Activated CD8-positive, alpha-beta memory T cell treated with anti-CD3 and anti-CD28 coated beads, Interleukin-2, amount 10 ng/mL, durations not matched to agents 7 days and 5 days (primary cell): Measurements from ENCODE around the gene RASL10A. TPM values are rescaled to one million over a fixed set of nuclear protein-coding genes. Genes with fewer than 3 reads are reported as not detected.

Experiments used
- ATAC-seq: fragments of 150-1000 bp; cut with Tn5 transposase; one replicate; pipeline ENCODE4 v1.10.0; 2021; ENCODE audit warnings: moderate library complexity
- CTCF ChIA-PET: fragments of 350-600 bp; sonication (Branson Sonifier 250); formaldehyde crosslinking; loops from one replicate; lab custom pipeline; 2021; ENCODE audit warnings: antibody characterized with exemption; lab: Charles Lee
- DNase-seq: peaks from one replicate; pipeline ENCODE4 v3.0.0-alpha.2; 2020
- H3K27ac Mint-ChIP-seq: one replicate; pipeline ENCODE4 v1.8.0; 2021; ENCODE audit warnings: mild to moderate bottlenecking, mixed read lengths
- H3K27me3 Mint-ChIP-seq: one replicate; pipeline ENCODE4 v1.8.0; 2021; ENCODE audit warnings: mixed read lengths
- H3K36me3 Mint-ChIP-seq: one replicate; pipeline ENCODE4 v1.8.0; 2021; ENCODE audit warnings: mild to moderate bottlenecking, mixed read lengths
- H3K4me1 Mint-ChIP-seq: one replicate; pipeline ENCODE4 v1.8.0; 2021; ENCODE audit warnings: mixed read lengths
- H3K4me3 Mint-ChIP-seq: one replicate; pipeline ENCODE4 v1.8.0; 2021; ENCODE audit warnings: mild to moderate bottlenecking, moderate library complexity, mixed read lengths
- H3K9me3 Mint-ChIP-seq: one replicate; pipeline ENCODE4 v1.8.0; 2022; ENCODE audit warnings: low read depth, mixed read lengths
- total RNA-seq, 2 experiments: library from RNA; stranded (reverse); gene quantifications; one replicate each; pipeline ENCODE4 v1.2.3, GENCODE V29; 2021

RASL10A gene
- total RNA-seq, 2 experiments from 2014 or later: 0.63 to 0.70 TPM

DNA sequence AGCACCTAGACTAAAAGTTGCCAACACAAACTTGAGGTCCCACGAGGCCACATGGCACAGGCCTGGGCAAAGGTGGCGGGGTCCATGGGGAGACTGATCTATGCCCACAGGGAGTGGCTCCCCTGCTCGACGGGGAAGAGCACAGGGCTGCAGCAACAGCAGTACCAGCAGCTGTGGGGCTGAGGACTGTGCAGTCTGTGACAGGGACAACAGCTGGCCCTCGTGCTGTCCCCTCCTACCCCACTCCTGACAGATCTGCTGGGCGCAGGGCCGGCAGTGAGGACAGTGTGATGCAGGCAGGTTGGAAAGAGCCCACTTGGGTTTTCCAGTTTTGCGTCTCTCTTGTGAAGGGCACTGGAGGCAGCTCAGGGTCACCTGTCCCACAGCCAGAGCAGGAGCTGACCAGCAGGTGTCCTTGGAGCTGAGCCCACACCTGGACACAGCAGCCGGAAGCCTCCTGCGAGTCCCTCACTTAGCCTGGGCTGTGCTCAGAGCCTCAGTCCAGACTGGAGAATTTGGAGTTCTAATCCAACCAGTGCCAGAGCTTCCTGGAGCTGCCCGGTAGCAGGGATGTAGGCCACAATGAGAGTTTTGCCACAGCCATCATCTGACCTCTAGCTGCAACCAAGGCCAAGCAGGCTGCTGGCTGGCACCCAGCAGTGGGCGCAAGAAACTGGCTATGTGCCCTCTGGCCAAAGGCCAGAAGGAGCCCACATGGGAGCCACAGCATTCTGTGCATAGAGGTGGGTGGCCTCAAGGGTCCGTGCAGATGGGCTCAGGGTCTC is 12.6 kb downstream of the RASL10A start:
- H3K27me3 Mint-ChIP-seq: peaks cover 9% of the 10 kb centered on the region
- H3K4me3 Mint-ChIP-seq: no peak overlapping the region
- no peak for DNase-seq
- CTCF ChIA-PET: interaction anchor here (1.3 to 2.2 kb wide), 2 partner anchors 10 to 57 kb away, joined by 3 to 10 read pairs; no protein-coding TSS in a partner anchor
- ATAC-seq: no peak
- H3K27ac Mint-ChIP-seq: no peak overlapping the region
- peaks cover 23% of the 10 kb centered on the region for H3K36me3 Mint-ChIP-seq
- H3K9me3 Mint-ChIP-seq: no peaks in the 10 kb centered on the region
- peaks cover 12% of the 10 kb centered on the region for H3K4me1 Mint-ChIP-seq

DNA sequence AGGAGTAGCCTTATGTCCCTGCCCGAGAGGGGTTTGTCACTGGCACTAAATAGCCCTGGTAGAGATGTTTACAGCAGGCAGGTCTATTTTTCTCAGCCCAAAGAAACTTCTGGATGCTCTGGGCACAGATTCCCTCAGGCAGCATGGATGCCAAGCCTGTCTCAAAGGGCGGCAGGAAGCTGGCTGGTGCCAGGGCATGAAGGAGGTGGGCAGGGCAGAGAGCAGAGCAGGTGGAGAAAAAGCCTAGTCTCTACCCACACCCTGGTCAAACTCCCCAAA is 13.2 kb downstream of the RASL10A start:
- Mint-ChIP-seq H3K27me3 (peaks cover 7% of the 10 kb centered on the region), H3K4me1 (peaks cover 7% of the 10 kb centered on the region), H3K27ac (no peak overlapping the region), H3K36me3 (peaks cover 28% of the 10 kb centered on the region), H3K4me3 (no peak overlapping the region), H3K9me3 (no peaks in the 10 kb centered on the region)
- DNase-seq (no peak), ATAC-seq (no peak)
- CTCF ChIA-PET: interaction anchor here (2.2 kb wide), 1 partner anchor 11 kb away, joined by 10 read pairs; no protein-coding TSS in a partner anchor

- Mint-ChIP-seq H3K4me1 (peaks cover 6% of the 10 kb centered on the region), H3K9me3 (no peaks in the 10 kb centered on the region), H3K27me3 (peaks cover 6% of the 10 kb centered on the region), H3K36me3 (peaks cover 32% of the 10 kb centered on the region), H3K27ac (no peak overlapping the region), H3K4me3 (no peak overlapping the region)
- ATAC-seq (no peak), DNase-seq (no peak)
- CTCF ChIA-PET: interaction anchor here (2.2 kb wide), 1 partner anchor 11 kb away, joined by 10 read pairs; no protein-coding TSS in a partner anchor
Measured at GRCh38 chr22:29301716-29302401, 13.6 kb downstream of the RASL10A start.

GRCh38 chr22:29300807-29301601 is 14.5 kb downstream of the RASL10A start:
- ATAC-seq (no peak), DNase-seq (no peak)
- H3K9me3 Mint-ChIP-seq: no peaks in the 10 kb centered on the region
- H3K36me3 Mint-ChIP-seq: peaks cover 38% of the 10 kb centered on the region
- H3K27ac Mint-ChIP-seq: peak overlapping the region; percentile 65
- peaks cover 5% of the 10 kb centered on the region for H3K27me3 Mint-ChIP-seq
- H3K4me1 Mint-ChIP-seq: peaks cover 2% of the 10 kb centered on the region
- CTCF ChIA-PET: no interaction called here
- no peak overlapping the region for H3K4me3 Mint-ChIP-seq

GRCh38 chr22:29300467-29300806 is 15.1 kb downstream of the RASL10A start:
- H3K27me3 Mint-ChIP-seq: peaks cover 4% of the 10 kb centered on the region
- no peak overlapping the region for H3K27ac Mint-ChIP-seq
- H3K4me3 Mint-ChIP-seq: no peak overlapping the region
- ATAC-seq: no peak
- H3K4me1 Mint-ChIP-seq: no peaks in the 10 kb centered on the region
- no peaks in the 10 kb centered on the region for H3K9me3 Mint-ChIP-seq
- CTCF ChIA-PET: no interaction called here
- peaks cover 43% of the 10 kb centered on the region for H3K36me3 Mint-ChIP-seq
- DNase-seq: no peak

DNA sequence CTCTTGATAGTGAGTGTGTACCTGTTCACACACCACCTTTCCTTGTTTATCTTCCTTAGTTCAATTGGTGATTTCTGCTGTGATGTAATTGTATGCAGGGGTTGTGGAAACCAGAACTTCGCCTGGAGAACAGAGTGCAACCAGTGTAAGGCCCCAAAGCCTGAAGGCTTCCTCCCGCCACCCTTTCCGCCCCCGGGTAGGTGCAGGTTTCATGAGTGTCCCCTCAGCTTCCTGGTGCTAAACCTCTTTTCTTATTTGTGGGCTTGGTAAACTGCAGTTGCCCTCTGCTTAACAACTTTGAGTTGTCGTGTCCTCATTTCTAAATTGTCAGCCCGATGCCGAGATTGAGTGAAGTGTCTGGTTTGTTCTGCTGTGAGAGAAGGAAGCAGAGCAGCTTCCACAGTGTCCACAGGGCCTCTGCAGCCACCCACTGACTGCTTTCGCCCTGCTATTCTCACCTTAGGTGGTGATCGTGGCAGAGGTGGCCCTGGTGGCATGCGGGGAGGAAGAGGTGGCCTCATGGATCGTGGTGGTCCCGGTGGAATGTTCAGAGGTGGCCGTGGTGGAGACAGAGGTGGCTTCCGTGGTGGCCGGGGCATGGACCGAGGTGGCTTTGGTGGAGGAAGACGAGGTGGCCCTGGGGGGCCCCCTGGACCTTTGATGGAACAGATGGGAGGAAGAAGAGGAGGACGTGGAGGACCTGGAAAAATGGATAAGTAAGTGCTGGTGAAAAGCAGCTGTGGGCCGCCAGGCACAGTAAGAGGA is 16.2 kb downstream of the RASL10A start:
- H3K36me3 Mint-ChIP-seq: peaks cover 47% of the 10 kb centered on the region
- CTCF ChIA-PET: interaction anchor here (0.6 kb wide), 1 partner anchor 148 kb away, joined by 3 read pairs; no protein-coding TSS in a partner anchor

DNA sequence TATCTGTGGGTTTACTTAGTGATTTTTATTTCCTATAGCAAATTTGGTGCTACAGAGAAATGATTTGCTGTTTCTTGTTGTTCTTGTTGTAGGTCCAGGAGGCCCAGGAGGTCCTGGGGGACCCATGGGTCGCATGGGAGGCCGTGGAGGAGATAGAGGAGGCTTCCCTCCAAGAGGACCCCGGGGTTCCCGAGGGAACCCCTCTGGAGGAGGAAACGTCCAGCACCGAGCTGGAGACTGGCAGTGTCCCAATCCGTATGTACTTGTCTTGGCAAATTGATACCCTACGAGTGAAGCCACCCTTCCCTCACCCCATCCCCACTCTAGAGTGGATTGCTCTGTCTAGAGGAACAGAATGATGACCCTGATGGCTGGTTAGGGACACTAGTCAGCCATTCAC is 16.9 kb downstream of the RASL10A start:
- Mint-ChIP-seq H3K27me3 (no peaks in the 10 kb centered on the region), H3K4me1 (no peaks in the 10 kb centered on the region), H3K27ac (no peak overlapping the region), H3K4me3 (no peak overlapping the region), H3K9me3 (no peaks in the 10 kb centered on the region), H3K36me3 (peaks cover 49% of the 10 kb centered on the region)
- CTCF ChIA-PET: interaction anchor here (0.8 kb wide), 1 partner anchor 11 kb away, joined by 3 read pairs; no protein-coding TSS in a partner anchor
- no peak for ATAC-seq
- DNase-seq: no peak

More for the DNA sequence above, 16.2 kb downstream of the RASL10A start:
- H3K4me1 Mint-ChIP-seq: no peaks in the 10 kb centered on the region
- DNase-seq (no peak), ATAC-seq (no peak)
- H3K9me3 Mint-ChIP-seq: no peaks in the 10 kb centered on the region
- H3K27me3 Mint-ChIP-seq: no peaks in the 10 kb centered on the region
- H3K27ac Mint-ChIP-seq: no peak overlapping the region
- H3K4me3 Mint-ChIP-seq: no peak overlapping the region

DNA sequence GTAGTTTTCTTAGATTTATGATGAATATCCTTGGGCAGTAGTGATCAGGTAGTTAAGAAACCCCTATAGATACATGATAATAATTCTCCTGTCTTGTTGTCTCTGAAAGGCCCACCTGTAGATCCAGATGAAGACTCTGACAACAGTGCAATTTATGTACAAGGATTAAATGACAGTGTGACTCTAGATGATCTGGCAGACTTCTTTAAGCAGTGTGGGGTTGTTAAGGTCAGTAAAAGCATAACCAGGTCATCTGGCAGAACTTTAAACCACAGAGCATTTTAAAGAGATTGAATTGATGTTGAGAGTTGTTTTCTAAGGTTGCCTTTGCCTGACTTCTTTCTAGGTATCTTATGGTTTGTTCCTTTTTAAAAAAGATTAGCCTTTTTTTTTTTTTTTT is 23.1 kb downstream of the RASL10A start:
- Mint-ChIP-seq H3K9me3 (no peaks in the 10 kb centered on the region), H3K4me3 (no peak overlapping the region), H3K27ac (no peak overlapping the region), H3K4me1 (peaks cover 2% of the 10 kb centered on the region), H3K27me3 (no peaks in the 10 kb centered on the region), H3K36me3 (peaks cover 66% of the 10 kb centered on the region)
- no peak for ATAC-seq
- CTCF ChIA-PET: no interaction called here
- DNase-seq: no peak

GRCh38 chr22:29291215-29291614 is 24.3 kb downstream of the RASL10A start:
- Mint-ChIP-seq H3K4me1 (peaks cover 6% of the 10 kb centered on the region), H3K4me3 (no peak overlapping the region), H3K27me3 (no peaks in the 10 kb centered on the region), H3K27ac (no peak overlapping the region), H3K9me3 (no peaks in the 10 kb centered on the region), H3K36me3 (peaks cover 67% of the 10 kb centered on the region)
- ATAC-seq (no peak), DNase-seq (no peak)
- CTCF ChIA-PET: no interaction called here

DNA sequence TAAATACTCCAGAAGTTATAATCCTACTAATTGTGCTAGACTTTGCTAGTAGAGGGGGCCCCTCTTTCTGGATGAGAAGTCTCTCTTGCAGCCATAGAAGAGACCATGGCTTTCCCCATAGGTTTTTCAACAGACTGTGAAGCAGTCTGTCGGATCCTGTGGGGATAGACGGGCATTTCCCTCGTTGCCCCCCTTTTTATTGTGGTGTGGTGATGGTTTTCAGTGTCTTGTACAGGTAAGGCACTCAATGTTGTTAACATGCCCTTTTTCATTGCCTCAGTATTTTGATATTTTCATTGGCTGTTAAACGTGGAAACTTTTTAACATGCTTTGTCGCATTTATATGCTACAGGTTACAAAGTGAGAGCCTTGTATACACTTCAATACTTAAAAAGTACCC is 25.4 kb downstream of the RASL10A start:
- peaks cover 6% of the 10 kb centered on the region for H3K4me1 Mint-ChIP-seq
- H3K36me3 Mint-ChIP-seq: peaks cover 66% of the 10 kb centered on the region
- no peak overlapping the region for H3K4me3 Mint-ChIP-seq
- no peaks in the 10 kb centered on the region for H3K9me3 Mint-ChIP-seq
- ATAC-seq: no peak
- CTCF ChIA-PET: no interaction called here
- H3K27ac Mint-ChIP-seq: no peak overlapping the region
- DNase-seq: no peak
- no peaks in the 10 kb centered on the region for H3K27me3 Mint-ChIP-seq

- H3K4me1 Mint-ChIP-seq: peaks cover 8% of the 10 kb centered on the region
- H3K27me3 Mint-ChIP-seq: no peaks in the 10 kb centered on the region
- no peak overlapping the region for H3K4me3 Mint-ChIP-seq
- ATAC-seq (no peak), DNase-seq (no peak)
- no peak overlapping the region for H3K27ac Mint-ChIP-seq
- CTCF ChIA-PET: interaction anchor here (0.7 to 1.5 kb wide), 3 partner anchors 10 to 24 kb away, joined by 3 to 4 read pairs (median 3); no protein-coding TSS in a partner anchor
- H3K9me3 Mint-ChIP-seq: no peaks in the 10 kb centered on the region
- H3K36me3 Mint-ChIP-seq: peaks cover 67% of the 10 kb centered on the region
Measured at GRCh38 chr22:29288837-29289236, 26.7 kb downstream of the RASL10A start.

DNA sequence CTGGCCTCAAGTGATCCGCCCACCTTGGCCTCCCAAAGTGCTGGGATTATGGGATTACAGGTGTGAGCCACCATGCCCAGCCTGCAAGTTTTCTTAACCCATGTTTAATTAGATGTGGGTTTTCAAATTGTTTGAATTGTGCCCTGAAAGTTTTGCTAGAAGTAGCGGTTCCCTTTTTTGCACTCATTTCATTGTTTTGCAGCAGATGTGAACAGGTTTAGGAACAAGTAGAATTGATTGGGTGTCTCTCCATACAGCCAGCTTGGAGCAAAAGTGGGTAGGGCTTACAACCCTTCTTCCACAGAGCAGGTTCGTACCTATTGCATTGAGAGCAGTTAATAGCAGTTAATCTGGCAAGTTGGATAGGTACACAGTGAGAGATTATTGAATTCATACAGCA is 31.3 kb downstream of the RASL10A start:
- ATAC-seq (no peak), DNase-seq (no peak)
- CTCF ChIA-PET: no interaction called here
- Mint-ChIP-seq H3K27me3 (no peaks in the 10 kb centered on the region), H3K4me1 (peaks cover 12% of the 10 kb centered on the region), H3K9me3 (no peaks in the 10 kb centered on the region), H3K36me3 (peaks cover 71% of the 10 kb centered on the region), H3K27ac (no peak overlapping the region), H3K4me3 (no peak overlapping the region)

DNA sequence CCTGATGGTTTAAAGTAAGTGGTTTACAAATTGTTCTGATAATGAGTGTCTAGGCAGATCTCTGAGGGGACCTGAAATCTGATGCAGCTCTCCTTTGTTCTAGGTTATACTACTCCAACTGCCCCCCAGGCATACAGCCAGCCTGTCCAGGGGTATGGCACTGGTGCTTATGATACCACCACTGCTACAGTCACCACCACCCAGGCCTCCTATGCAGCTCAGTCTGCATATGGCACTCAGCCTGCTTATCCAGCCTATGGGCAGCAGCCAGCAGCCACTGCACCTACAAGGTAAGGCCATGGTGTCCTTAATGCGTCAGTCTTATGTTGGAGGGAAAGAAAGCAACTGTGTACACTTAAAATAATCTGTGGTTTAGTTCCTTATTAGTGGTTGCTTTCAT is 37.6 kb downstream of the RASL10A start:
- H3K27me3 Mint-ChIP-seq: no peaks in the 10 kb centered on the region
- peaks cover 39% of the 10 kb centered on the region for H3K4me1 Mint-ChIP-seq
- no peaks in the 10 kb centered on the region for H3K9me3 Mint-ChIP-seq
- H3K36me3 Mint-ChIP-seq: peaks cover 82% of the 10 kb centered on the region
- CTCF ChIA-PET: interaction anchor here (0.7 kb wide), 2 partner anchors 11 to 29 kb away, joined by 3 read pairs; partner anchors contain the start of gene GAS2L1
- no peak overlapping the region for H3K27ac Mint-ChIP-seq
- no peak for DNase-seq
- no peak for ATAC-seq
- no peak overlapping the region for H3K4me3 Mint-ChIP-seq
